Measurements from ENCODE around the gene GSK3B.

The GSK3B gene

DNA sequence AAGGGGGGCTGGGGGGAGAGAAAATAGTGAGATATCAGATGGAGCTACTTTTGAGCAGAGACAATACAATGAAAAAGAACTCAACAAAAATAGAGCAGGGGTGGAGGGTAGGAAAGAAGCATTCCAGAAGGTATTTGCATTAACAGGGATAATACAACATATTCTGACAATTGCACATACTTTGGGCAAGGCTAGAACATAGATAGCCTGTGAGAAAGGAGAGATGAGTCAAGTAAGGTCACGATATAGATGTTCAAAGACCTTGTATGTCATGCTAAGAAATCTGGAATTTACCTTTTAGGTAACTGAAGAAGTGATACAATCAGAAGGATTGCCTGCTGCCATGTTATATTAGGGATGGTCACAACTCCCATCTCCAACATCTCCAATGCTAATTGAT lies 155.2 kb downstream of the GSK3B start:
- no peak for DNase-seq (ENCODE audit: insufficient read length, low spot score)
- no peak for TF ChIP-seq POLR2A (IDR thresholded peaks at IDR 0.05; ENCODE audit: low read depth, low read length)
- FAIRE-seq: no peak

DNA sequence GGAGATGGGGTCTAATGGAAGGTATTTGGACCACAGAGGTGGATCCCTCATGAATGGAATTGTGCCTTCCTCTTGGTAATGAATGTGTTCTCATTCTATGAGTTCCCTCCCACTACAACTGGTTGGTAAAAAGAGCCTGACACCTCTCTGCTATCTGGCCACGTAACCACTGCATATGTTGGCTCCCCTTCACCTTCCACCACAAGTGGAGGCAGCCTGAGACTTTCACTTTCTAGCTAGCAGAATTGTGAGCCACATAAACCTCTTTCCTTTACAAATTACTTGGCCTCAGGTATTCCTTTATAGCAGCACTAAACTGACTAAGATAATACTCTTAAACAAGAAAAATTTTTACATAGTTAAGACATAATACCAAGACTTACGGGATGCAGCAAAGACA lies 157.0 kb downstream of the GSK3B start:
- peak; percentile 27 for FAIRE-seq
- no peak for DNase-seq (ENCODE audit: insufficient read length, low spot score)
- TF ChIP-seq POLR2A (IDR thresholded peaks at IDR 0.05; ENCODE audit: low read depth, low read length): no peak

GRCh38 chr3:119934249-119934648 lies 160.0 kb downstream of the GSK3B start:
- no peak for DNase-seq (ENCODE audit: insufficient read length, low spot score)
- no peak for FAIRE-seq
- no peak for TF ChIP-seq POLR2A (IDR thresholded peaks at IDR 0.05; ENCODE audit: low read depth, low read length)

DNA sequence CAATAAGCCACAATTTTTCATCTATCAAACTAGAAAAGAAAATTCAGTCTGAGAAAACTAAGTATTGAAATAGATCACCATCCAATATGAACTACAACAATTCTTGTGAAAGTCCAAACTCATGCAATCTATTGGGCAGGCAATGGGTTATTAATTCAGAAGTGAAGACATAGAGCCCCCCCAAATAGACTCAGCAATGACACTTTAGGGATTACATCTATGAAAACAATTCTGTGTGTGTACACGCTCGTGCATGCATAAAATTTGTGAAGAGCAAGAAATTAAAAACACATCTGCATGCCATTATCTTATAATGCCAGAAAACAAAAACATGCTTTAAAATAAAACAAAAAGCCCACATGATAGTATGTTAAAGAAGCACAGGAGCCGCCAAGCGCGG lies 161.0 kb downstream of the GSK3B start:
- no peak for TF ChIP-seq POLR2A (IDR thresholded peaks at IDR 0.05; ENCODE audit: low read depth, low read length)
- FAIRE-seq (peak; percentile 57), DNase-seq (ENCODE audit: insufficient read length, low spot score) (no peak)

DNA sequence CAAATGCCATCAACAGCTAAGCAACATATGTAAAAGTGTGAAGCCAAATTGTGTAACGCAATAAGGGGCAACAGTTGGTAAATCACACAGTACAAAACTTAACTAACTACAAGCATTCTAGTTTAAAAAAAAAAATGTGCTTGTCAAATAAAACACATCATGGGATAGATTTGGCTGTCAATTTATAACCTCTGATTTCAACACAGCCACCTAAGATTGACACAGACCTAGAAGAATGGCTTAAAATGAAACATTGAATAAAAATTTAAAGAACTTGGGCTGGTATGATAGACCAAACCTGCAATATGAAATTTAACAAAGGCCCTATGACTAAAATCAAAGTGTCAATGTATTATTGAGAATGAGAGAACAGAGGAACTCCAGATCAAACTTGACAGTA lies 164.0 kb downstream of the GSK3B start:
- TF ChIP-seq POLR2A (IDR thresholded peaks at IDR 0.05; ENCODE audit: low read depth, low read length): no peak
- no peak for DNase-seq (ENCODE audit: insufficient read length, low spot score)
- no peak for FAIRE-seq

- no peak for TF ChIP-seq POLR2A (IDR thresholded peaks at IDR 0.05; ENCODE audit: low read depth, low read length)
- no peak for DNase-seq (ENCODE audit: insufficient read length, low spot score)
- no peak for FAIRE-seq
Observed at GRCh38 chr3:119927190-119927589, 167.1 kb downstream of the GSK3B start.

DNA sequence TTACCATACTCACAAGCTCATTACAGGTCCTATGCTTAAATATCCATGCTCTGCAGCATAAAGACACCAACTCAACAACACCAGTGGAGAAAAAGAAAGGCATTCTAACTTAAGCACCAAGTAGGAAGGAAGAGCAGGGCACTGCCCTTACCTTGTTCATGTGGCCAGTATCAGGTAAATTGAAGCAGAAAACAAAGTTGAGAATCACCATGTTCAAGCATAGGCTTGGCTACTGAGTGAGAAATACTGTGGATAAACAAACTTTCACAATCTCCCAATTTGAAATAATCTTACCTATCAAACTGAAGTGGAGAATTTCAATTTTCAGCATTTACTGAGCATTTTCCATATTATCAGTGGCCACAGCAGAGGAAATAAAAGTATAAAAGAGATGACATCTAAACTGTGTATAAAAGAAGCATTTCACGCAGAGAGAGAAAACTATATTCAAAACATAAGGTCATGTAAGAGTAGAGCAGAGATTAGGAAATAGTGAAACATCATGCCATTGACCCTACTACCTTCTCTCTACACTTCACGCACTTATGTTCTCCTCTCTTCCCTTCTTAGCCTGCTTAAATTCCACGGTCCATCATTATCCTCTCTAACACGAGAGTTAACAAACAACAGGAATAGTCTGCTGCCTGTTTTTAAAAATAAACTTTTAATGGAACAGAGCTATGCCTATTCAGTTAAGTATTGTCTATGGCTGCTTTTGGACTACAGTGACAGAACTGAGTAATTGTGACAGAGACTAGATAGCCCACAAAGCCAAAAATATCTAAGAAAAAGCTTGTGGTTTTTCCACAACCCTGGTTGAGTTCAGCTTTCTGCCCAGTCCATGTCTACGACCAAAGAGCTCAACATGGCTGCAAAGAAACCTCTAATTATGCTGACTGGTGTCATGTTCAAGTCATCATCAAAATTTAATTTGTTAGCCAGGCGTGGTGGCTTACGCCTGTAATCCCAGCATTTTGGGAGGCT lies 169.8 kb downstream of the GSK3B start:
- FAIRE-seq (no peak), DNase-seq (ENCODE audit: insufficient read length, low spot score) (no peak)
- TF ChIP-seq POLR2A (IDR thresholded peaks at IDR 0.05; ENCODE audit: low read depth, low read length): no peak

- FAIRE-seq: peak; percentile 30
- DNase-seq (ENCODE audit: insufficient read length, low spot score): no peak
- no peak for TF ChIP-seq POLR2A (IDR thresholded peaks at IDR 0.05; ENCODE audit: low read depth, low read length)
Observed at GRCh38 chr3:119918992-119919933, 175.0 kb downstream of the GSK3B start.

DNA sequence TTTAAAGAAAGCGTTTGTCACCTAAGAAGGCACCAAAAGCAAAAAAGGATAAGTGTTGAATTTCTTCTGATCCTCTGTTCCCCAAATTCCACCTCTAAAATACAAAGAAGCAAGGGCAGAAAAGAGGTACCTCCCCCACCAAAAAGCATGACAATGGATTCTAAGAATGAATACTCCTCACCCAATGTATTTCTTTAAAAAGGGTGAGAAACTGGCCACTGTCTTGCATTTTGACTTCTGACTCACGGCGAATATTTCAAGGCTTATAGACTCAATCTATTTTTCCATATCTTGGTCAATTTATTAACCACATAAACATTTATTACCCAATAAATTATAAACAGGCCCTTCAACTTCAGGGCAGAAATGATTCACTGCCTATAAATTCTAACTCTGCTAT lies 181.2 kb downstream of the GSK3B start:
- FAIRE-seq (no peak), DNase-seq (ENCODE audit: insufficient read length, low spot score) (no peak)
- TF ChIP-seq POLR2A (IDR thresholded peaks at IDR 0.05; ENCODE audit: low read depth, low read length): no peak

DNA sequence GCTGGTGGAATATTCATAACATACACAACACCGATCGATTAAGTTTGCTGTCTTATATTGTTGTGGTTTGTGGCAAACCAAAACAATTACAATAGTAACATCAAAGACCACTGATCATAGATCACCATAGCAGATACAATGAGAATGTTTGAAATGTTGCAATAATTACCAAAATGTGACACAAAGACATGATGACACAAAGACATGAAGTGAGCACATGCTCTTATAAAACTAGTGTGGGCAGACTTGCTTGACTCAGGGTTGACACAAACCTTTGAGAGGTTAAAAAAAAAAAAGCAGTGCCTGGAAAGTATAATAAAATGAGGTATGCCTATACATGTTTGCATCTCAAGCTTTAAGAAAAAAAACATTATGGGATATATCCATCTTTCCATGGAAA lies 182.0 kb downstream of the GSK3B start:
- FAIRE-seq: no peak
- TF ChIP-seq POLR2A (IDR thresholded peaks at IDR 0.05; ENCODE audit: low read depth, low read length): no peak
- no peak for DNase-seq (ENCODE audit: insufficient read length, low spot score)

DNA sequence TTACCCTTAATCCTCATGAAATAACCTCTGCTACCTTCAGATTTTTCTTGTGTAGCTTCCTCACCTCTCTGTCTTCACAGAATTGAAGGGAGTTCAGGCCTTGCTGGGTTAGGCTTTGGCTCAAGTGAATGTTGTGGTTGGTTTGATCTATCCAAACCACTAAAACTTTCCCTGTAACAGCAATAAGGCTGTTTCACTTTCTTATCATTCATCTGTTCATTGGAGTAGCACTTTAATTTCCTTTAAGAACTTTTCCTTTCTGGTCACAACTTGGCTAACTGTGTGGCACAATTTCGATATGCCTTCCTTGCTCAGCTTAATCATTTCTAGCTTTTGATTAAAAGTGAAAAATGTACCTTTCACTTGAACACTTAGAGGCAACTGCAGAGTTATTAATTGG lies 182.5 kb downstream of the GSK3B start:
- FAIRE-seq: no peak
- no peak for TF ChIP-seq POLR2A (IDR thresholded peaks at IDR 0.05; ENCODE audit: low read depth, low read length)
- no peak for DNase-seq (ENCODE audit: insufficient read length, low spot score)

DNA sequence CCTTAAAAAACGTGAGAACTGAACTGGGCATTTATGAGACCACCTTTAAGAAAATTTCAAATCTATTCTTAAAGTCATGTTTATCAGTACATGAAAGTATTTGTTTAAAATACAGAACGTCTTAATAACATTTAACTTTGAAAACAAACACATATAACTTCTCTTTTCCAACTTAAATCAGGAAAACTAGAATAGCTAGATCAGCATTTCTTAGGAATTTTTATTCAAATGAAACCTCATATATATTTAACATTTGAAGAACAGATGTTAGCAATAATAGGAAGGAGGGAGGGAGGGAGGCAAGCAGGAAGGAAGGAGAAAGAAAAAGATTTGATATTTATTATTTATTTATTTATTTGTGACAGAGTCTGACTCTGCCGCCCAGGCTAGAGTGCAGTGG lies 192.2 kb downstream of the GSK3B start:
- DNase-seq (ENCODE audit: insufficient read length, low spot score): no peak
- no peak for FAIRE-seq
- no peak for TF ChIP-seq POLR2A (IDR thresholded peaks at IDR 0.05; ENCODE audit: low read depth, low read length)

DNA sequence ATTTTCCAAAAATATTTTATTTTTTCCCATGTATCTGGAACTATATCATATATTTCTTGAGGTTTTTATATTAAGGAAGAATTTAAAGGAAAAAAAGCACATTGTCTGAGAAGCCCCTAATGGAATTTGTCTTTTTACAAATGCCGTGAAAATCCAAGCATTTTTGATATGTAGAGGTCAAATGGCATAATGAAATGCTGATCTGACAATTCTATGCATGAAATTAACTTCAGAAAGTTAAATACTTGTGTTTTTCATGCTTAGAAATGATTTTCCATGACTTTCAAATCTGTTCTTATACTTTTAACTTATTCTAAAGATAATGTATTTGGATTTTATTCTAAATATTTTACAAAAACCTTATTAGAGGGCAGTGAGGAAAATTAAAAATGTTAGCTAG lies 193.1 kb downstream of the GSK3B start:
- DNase-seq (ENCODE audit: insufficient read length, low spot score): no peak
- TF ChIP-seq POLR2A (IDR thresholded peaks at IDR 0.05; ENCODE audit: low read depth, low read length): no peak
- FAIRE-seq: no peak

GRCh38 chr3:119899192-119899511 lies 195.1 kb downstream of the GSK3B start:
- DNase-seq (ENCODE audit: insufficient read length, low spot score) (no peak), FAIRE-seq (no peak)
- TF ChIP-seq POLR2A (IDR thresholded peaks at IDR 0.05; ENCODE audit: low read depth, low read length): no peak

Data from H54 (cell line).